Tibial nerve (tissue), 3 donors: ENCODE results near the gene CASP9.

Experiments
- POLR2A ChIP-seq, 2 donors: fragments of 450-650 bp; IDR thresholded peaks; one replicate each; pipeline ENCODE4 v1.6.1; 2017; ENCODE audit warnings: antibody characterized with exemption in 2 of 2, mild to moderate bottlenecking in 2 of 2, moderate library complexity in 2 of 2
- TF ChIP-seq, protein P1 (sequence below), 5 experiments: fragments of 200-600 bp in 3 of 5; fragments of 450-650 bp in 2 of 5; sonication (generic) in 3 of 5; IDR thresholded peaks; one replicate each; pipeline ENCODE4 v1.5.1; 2016 to 2019; ENCODE audit warnings: antibody characterized with exemption in 5 of 5, mild to moderate bottlenecking in 3 of 5, moderate library complexity in 2 of 5

DNA sequence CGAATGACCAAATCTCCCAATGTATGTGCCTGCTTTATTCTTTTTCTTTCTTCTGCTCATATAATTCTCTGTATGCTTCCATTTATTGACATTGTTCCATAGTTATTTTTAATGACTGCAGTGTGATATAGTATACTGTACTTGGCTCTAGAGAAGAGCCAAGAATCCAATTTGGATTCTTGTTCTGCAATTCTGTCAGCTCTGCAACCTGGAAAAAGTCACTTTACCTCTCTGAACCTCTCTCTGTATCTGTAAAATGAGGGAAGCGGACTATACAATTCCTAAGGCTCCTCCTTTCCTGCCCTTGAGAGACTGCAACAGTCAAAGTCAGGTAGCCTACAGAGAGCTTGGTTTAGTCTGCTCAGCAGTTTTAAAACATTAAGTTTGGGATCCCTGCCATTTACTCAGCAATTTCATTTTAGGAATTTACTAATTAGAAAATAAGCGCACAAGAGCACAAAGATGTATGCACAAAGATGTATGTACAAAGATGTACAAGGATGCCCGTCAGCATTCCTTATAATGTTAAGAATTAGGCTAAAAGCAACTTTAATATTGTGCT is 17.3 kb upstream of the CASP9 start:
- TF ChIP-seq, protein P1, sequence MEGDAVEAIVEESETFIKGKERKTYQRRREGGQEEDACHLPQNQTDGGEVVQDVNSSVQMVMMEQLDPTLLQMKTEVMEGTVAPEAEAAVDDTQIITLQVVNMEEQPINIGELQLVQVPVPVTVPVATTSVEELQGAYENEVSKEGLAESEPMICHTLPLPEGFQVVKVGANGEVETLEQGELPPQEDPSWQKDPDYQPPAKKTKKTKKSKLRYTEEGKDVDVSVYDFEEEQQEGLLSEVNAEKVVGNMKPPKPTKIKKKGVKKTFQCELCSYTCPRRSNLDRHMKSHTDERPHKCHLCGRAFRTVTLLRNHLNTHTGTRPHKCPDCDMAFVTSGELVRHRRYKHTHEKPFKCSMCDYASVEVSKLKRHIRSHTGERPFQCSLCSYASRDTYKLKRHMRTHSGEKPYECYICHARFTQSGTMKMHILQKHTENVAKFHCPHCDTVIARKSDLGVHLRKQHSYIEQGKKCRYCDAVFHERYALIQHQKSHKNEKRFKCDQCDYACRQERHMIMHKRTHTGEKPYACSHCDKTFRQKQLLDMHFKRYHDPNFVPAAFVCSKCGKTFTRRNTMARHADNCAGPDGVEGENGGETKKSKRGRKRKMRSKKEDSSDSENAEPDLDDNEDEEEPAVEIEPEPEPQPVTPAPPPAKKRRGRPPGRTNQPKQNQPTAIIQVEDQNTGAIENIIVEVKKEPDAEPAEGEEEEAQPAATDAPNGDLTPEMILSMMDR (IDR thresholded peaks at IDR 0.05), result no peak
- TF ChIP-seq POLR2A (IDR thresholded peaks at IDR 0.05), result no peak
